HG03175 (cell line): ENCODE measurements around the gene CHRNA4.
"Not testable (repeated sequence)": the region's sequence is repeated elsewhere in the genome, so short reads cannot be mapped to it uniquely, and the experiment has no call there.

Experiments used
- ATAC-seq: cut with Tn5 transposase; IDR thresholded peaks from one replicate; pipeline ENCODE4 v1.9.1; 2021; ENCODE audit warnings: mild to moderate bottlenecking, moderate library complexity; ENCODE audit not compliant: unreplicated experiment

Gene CHRNA4

DNA sequence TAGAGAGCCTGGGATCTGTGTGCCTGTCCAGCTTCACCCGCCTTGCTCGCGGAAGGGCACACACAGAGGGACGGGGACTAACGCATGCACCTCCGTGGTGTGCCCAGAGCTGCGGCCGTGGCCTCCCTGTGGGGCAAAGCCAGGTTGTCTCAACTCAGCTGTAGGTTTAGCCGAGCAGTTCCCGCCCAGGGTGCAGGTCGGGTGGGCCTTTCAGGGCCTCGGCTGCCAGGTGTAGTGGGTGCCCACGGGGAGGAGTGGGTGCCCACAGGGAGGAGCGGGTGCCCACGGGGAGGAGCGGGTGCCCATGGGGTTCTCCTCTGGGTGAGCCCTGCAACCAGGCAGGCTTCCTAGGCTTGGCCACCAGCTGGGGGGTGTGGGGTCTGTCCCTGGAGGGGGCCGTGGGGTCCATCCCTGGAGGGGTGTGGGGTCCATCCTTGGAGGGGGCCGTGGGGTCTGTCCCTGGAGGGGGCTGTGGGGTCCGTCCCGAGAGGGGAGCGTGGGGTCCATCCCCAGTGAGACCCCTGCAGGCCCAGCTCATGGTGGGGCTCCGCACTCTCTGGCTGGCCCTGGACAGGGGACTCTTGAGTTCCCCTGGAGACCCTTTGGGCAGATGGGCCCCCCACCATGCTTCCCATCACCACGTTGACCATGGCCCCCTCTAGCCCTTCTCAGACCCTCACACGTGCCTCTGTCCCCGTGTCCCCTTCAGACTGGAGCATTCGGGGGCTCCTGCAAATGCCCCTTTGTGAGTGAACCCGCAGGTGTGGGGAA is 37.8 kb upstream of the CHRNA4 start:
- no peak for ATAC-seq

DNA sequence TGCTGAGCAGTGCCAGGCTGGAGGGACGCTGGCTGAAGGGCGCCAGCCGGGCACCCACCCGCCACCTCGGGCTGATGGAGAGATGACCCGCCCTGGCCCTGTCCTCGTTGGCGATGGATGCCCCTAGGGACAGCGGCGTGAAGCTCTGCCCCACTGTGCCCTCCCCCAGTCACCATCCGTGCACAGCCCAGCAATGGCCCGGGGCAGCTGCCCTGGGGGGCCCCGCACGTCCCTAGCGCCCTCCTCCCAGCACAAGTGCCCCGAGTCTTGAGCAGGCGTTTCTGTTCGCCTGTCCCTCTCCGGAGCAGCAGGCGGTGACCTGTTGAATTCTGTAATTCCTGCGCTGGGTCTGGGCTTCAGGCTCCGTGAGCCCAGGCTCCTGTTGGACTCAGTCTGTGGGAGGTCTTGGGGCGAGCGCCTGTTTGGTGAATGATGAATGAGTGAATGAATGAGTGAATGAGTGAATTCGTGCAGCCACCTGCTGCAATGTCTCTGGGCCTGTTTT is 36.8 kb upstream of the CHRNA4 start:
- ATAC-seq = no peak

DNA sequence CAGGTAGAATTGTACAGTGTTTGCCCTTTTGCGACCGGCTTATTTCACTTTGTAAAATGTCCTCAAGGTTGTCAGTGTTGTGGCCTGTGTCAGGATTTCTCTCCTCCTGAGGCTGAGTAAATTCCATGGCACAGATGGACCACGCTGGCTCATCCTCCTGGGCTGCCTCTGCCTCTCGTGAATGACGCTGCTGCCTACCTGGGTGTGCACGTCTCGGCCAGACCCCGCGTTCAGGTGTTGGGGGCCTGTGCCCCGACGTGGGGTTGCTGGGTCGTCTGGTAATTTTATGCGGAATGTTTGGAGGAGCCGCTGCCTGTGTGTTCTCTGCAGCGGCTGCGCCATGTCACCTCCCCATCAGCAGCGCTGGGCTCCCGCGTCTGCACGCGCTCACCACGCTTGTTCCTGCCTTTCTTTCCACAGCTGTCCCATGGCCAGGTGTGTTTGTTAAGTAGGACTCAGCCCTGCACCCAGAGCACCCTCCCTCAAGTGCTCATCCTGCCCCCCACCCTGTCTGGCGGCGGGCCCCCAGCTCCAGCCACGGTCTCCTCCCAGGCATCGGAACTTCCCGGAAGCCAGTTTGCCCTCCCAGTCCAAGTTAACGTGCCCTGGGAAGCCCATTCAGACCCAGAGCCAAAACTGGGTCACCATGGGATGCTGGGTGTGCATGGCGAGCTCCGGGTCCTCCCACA is 36.1 kb upstream of the CHRNA4 start:
- ATAC-seq = no peak

DNA sequence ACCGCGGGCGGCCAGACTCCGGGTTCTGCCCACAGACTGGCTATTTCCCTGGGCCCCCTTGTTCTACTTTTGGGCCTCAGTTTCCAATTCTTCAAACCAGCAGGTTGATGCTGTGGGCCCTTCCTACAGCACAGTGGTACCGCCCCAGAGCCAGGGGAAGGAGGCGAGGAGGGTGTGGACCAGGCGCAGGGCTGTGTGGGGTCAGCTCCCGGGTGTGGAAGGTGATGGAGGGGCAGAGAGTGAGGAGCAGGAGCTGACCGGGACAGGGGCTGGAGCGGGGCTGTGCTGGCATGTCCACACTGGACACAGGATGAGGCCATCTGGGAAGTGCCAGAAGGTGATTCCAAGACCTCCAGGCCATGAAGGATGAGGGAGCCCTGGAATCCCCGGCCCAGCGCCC is 35.2 kb upstream of the CHRNA4 start:
- ATAC-seq = no peak

DNA sequence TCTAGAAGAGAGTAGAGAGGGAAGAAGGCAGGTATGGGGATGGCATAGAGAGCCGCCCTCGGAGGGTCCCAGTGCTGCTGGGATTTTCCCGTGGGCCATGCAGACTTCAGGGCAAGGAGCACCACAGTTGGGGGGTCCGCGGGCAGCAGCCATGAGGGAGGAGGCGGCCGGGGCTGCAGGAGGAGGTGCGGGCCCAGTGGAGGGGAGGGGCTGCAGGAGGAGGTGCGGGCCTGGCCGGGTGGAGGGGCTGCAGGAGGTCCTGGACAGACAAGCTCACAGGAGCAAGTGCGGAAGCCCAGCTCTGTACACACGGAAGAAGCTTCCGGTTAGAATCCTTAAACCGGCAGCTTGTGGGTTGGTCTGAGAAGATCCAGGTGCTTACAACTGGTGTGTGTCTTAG is 34.6 kb upstream of the CHRNA4 start:
- no peak for ATAC-seq

DNA sequence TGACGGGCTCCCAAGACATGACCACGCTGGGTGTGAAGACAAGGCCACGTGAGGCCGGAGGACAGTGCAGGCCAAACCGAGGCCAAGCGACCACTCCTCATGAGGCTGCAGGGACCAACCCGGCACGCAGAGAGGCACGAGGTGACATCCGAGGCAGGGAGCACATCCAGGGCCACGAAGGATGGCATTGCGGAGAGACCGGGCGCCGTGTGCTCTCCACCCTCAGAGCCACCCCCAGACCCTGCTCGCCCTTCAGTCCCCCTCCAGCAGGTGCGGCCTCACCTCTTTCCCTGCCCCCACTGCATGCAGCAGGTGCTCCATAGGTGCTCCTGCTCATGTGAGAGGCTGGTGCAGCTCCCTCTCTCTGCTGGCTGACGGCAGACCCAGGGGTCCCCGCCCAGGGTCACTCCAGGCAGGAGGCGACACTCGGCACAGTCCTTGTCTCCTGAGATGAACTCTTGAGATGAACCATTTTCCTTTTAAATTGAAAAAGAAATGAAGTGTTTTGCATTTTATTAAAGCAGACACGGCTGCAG is 33.8 kb upstream of the CHRNA4 start:
- ATAC-seq = no peak

DNA sequence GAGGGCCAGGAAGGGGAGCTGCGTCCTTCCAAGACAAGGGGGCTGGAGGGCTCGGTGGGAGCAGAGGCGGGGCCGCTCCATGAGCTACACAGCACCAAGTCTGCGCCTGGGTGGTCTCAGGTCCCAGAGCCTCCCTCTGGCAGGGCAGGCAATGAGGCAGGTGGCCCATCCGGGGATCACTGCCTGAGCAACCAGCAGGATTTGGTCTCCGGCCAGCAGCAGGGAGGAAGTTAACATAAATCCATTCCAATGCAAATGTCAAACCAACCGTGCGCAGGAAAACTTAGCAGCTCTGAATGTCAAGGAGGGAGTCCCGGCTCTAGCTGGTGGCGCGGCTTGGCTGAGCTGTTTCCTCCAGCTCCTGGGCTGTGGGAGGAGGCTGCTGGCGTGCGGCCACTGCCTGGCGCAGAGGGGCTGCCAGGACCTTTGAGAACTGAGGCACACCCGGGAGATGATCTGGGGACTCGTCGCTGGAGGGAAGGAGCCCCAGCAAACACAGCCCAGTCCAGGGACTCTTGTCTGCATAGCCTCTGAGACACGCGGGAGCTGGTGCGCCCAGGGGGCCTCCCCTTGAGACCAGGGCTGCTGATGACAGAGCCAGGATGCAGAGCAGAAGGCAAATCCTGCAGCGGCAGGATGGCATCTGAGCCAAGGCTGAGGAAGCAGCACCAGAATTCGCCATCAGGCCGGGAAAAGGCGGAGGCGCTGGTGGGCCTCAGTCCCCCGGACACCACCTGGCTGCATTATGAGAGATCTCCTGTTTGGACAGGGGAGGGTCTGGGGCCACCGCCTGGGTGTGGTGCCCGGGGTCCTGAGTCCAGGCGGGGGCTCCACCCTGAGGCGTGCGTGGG is 33.1 kb upstream of the CHRNA4 start:
- no peak for ATAC-seq

DNA sequence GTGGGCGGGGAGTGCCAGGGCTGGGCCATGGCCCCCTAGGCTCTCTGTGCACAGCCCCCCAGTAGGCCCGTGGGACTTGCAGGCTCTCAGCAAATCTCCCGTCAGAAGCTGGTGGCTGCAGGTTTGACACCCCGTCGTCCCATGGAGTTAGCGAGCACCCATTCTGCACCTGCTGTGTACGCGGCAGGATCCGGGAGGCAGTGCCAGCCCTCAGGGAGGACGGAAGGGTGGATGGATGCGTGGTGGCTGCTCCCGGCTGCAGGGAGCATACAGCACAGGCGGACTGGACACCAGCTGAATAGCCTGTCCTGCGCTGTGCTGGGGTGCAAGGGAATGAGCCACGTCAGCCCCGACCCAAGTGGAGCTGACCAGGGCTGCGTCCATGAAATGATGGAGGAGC is 32.4 kb upstream of the CHRNA4 start:
- no peak for ATAC-seq

DNA sequence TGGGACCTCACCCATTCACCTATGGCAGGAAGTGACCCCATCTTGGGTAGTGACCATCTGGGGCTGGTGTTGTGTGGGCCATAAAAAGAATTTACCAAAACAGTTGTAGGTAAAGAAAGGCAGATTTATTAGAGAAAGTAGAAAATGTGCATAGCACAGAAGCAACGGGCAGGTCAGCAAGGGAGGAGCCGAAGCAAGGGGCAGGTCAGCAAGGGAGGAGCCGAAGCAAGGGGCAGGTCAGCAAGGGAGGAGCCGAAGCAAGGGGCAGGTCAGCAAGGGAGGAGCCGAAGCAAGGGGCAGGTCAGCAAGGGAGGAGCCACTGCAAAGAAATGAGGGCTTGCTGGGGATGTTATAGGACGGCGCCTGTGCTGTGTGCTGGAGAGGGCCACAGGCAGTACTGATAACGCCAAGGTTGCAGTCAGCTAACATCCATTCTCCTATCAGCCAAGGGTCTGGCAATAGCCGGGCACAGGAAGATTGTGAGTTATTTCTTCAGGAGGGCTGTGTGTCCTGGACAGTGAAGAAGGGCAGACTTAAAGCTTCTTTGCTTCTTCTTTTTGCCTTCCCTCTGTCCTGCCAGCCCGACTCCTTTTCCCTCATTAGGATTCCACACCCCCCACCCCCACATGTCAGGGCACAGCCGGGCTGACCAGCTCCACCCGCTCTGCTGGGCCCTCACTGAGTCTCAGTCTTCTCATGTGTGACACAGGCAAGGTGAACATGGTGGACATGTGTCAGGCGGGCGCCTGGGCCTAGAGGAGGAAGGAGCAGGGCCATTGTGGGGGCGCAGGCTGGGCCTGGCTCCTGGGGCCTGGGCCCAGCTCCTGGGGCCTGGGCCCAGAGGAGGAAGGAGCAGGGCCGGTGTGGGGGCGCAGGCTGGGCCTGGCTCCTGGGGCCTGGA is 31.6 kb upstream of the CHRNA4 start:
- no peak for ATAC-seq

DNA sequence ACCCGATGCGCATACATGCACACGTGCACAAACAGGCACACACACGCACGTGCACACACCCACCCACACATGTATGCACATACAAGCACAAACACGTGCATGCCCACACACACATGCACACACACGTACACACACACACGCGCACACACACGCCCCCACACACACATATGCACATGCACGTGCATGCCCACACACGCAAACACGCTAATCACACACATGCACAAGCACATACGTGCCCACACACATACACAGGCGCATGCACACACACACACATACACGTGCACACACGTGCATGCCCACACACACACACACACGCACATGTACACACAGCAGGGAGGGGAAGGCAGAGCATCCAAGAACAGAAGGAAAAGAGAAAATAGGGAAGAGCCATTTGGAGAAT is 26.8 kb upstream of the CHRNA4 start:
- ATAC-seq = no peak

DNA sequence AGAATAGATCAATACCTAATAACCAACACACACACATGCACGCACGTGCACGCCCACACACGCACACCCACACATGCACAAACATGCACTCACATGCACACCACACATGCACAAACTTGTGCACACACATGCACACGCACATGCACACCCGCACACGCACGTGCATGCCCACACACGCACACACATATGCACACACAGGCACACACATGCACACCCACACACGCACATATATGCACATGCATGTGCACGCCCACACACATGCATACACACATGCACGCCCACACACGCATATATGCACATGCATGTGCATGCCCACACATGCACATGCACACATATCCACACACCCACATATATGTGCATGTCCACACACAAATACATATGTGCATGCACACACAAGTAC is 26.2 kb upstream of the CHRNA4 start:
- no peak for ATAC-seq

DNA sequence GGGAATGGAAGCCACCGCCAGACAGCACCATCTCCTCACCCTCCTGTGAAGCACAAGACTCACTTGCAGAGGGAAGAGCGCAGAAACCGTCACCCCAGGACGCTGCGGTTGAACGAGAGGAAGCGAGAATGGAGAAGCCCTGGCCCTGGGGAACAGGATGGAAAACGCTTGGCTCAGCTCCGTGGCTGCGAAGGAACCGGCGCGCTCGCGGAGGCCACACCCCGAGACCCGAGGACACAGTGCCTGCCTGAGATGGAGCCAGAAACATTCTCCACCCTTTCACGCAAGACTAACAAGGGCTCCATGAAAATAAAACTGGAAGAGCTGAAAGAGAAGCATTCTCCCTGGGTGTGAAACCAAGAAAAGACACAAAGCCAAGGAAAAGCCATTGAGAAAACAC is 25.3 kb upstream of the CHRNA4 start:
- ATAC-seq = no peak

DNA sequence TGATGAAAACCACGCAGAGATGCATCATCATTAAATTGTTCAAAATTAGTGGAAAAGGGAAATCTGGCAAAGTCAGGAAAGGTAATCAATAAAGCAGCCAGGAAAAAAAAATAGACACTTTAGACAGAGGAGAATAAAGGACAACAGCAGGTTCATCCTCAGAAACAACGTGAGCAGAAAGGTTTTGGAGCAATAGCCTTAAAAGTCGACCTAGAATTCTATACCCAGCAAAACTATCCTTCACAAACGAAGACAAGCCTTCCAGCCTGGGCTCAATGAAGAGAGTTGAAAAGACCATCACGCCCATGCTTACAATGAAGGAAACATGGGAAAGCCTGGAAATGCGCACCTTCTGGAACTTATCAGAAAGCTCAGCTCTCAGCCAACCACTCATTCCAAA is 24.7 kb upstream of the CHRNA4 start:
- ATAC-seq = no peak

DNA sequence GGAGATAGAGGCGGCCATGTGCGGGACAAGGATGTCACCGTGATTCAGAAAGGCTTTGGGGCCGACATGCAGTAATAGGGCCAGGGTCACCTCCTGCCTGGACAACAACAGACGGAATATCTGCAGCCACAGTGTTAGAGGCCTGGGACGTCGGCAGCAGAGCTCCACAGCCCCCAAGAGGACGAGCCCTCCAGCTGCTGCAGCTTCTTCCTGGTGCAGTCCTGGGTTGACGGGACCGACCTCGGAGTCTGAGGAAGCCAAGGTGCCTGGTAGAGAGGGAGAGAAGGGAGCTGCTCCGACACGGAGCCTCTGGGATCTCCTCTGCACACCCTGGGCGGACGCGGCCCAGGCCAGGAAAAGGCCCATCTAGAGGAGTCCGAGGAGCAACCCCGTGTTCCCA is 23.2 kb upstream of the CHRNA4 start:
- ATAC-seq = no peak

DNA sequence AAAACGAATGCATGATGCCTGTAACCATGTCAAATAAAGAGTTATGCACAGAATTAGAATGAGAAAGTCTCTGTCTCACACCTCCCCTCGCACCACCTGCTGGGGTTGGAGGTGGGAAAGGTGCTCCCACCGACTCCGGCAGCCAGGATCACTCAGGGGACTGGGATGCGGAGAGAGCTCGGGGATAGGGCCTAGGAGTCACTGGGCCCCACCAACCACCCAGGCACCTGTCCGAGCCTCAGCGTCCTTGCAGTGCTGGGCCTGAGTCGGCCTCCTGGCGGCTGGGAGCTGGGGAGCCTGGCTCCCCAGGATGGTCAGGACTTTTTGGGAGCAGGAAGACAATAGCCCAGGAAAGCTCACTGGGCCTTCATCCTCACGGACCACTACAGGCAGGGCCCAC is 22.4 kb upstream of the CHRNA4 start:
- ATAC-seq = no peak

DNA sequence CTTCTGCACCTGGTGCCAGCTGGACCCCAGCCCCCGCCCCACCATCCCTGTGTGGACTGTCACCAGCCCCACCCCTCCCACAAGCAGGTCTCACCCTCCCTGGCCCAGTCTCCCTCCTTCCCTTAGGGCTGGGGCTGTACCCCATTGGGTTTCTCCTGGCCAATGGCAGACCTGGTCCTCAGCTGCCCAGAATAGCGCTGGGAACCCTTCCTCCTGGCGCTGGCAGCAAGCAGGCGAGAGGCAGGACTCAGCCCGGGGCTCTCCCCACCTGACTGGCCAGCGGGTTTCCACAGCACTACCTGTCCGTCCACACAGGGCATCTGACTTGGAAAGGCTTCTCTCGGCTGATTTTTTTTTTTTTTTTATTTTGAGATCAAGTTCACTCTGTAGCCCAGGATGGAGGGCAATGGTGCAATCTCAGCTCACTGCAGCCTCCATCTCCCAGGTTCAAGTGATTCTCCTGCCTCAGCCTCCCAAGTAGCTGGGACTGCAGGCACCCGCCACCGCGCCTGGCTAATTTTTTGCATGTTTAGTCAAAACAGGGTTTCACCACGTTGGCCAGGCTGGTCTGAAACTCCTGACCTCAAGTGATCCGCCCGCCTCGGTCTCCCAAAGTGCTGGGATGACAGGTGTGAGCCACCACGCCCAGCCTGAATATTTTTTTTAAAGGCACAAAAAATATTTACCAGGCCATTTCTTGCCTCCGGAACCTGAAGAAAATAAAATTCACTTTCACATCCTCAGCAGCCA is 21.6 kb upstream of the CHRNA4 start:
- ATAC-seq = no peak

DNA sequence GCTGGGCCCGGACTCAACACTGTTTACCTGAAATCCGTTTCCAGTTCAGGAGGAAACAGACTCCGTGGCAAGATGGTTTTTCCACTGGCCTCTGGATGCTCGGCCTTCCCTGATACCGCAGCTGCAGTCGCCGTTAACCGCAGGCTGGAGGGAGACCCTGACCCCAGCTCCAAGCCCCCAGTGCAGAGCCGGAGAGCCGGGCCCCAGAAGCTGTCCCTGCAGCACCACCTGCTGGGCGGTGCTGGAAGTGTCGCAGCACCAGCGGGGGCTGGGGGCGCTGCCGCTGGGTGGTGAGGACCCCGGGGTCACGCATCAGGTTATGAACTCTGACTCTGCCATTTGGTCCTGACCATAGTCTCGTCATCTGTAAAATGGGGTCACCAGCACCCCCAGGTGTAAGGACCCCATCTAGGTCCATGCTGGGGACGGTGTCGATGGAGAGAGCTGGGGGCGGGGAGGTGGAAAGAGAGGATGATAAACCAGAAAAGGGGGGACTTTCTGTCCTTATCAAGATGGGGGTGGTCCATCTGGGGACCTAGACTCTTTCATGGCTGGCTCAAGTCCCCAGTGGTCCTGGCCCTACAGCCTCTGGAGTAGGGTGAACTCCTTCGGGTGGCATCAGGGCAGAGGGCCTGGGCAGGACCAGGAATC is 20.8 kb upstream of the CHRNA4 start:
- no peak for ATAC-seq

DNA sequence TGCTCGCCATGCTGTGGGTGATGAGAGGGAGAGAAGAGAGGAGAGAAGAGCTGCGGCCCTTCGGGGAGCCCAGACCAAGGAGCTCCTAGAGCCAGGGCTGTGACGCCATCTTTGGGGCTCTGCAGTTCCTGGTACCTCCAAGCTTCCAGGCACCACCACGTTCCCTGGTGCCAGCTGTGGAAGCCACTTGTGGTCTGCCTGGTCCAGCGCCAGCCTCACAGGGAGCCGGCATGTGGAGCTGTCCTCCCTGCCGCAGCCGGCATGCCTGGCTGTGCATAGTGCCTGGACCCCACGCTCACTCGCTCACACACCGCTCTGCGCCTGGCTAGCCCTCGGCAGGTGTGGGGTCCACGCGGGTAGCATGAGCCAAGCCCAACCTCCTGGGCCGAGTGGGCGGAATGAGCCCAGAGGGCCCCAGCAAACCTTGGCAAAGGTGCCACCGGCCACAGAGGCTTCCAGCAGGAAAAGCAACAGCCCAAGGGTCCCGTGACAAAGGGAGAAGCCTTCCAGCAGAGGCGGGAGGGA is 19.3 kb upstream of the CHRNA4 start:
- no peak for ATAC-seq

DNA sequence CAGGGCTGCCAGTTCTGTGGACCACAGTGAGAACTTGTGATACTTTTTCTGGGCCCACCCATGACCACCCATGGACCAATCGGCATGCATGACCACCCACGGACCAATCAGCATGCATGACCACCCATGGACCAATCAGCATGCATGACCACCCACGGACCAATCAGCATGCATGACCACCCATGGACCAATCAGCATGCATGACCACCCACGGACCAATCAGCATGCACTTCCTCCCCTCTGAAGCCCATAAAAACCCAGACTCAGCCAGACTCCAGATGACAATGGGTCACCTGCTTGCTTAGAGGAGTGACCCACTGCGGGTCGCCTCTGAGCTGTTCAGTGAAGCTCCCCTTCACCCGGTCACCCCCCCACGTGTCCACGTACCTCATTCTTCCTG is 18.7 kb upstream of the CHRNA4 start:
- not testable (repeated sequence) for ATAC-seq
